GM12873 (cell line): ENCODE data around the gene AMD1.

Experiments
- TF ChIP-seq, protein P1 (sequence below): IDR thresholded peaks from 2 replicates; pipeline ENCODE4 v1.5.1; 2012; ENCODE audit warnings: low read depth, mild to moderate bottlenecking, moderate library complexity, low read length, control low read depth; ENCODE audit not compliant: insufficient read depth; ENCODE audit errors: missing control alignments

AMD1 gene

DNA sequence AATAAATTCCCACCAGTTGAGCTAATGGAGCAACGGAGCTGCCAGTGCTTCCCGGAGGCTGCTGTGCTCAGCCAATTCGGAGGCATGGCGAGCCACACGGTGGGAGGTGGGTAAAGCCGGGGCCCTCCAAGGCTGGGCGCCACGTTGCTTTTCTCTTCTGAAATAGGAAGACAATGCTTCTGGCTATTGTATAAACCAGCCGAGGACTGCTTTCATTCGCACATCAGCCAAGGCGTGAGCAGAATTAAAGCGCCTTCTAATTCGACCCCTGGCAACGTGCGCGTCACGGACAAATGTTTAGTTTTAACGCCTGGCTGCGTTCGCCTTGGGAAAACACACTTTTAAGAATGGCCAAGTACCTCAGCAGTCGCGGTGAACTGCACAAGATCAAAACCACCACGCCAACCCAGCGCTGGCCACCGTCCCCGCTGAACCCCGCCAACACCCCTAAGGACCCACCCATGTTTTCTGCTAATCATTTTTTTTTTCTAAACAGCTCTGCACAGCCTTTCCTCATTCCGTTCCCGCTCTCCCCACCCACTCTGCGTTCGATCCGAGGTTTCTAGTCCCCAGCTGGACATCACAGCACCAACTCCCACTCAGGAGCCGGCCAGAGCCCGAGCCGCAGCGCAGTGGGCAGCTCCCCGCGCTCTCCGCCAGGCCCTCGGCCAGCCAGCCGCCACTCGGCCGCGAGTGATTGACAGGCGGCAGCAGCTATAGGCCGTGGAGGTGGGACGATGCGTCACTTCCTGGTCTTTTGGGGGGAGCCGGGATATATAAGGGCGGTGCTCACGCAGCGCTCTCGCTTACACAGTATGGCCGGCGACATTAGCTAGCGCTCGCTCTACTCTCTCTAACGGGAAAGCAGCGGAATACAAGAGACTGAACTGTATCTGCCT lies at the start of gene AMD1:
TSS of gene AMD1 (plus strand) at position 805 of the 899 bp plus-strand sequence. CDS start 321 bp downstream, outside the sequence.
- TF ChIP-seq, protein P1, sequence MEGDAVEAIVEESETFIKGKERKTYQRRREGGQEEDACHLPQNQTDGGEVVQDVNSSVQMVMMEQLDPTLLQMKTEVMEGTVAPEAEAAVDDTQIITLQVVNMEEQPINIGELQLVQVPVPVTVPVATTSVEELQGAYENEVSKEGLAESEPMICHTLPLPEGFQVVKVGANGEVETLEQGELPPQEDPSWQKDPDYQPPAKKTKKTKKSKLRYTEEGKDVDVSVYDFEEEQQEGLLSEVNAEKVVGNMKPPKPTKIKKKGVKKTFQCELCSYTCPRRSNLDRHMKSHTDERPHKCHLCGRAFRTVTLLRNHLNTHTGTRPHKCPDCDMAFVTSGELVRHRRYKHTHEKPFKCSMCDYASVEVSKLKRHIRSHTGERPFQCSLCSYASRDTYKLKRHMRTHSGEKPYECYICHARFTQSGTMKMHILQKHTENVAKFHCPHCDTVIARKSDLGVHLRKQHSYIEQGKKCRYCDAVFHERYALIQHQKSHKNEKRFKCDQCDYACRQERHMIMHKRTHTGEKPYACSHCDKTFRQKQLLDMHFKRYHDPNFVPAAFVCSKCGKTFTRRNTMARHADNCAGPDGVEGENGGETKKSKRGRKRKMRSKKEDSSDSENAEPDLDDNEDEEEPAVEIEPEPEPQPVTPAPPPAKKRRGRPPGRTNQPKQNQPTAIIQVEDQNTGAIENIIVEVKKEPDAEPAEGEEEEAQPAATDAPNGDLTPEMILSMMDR = no peak

DNA sequence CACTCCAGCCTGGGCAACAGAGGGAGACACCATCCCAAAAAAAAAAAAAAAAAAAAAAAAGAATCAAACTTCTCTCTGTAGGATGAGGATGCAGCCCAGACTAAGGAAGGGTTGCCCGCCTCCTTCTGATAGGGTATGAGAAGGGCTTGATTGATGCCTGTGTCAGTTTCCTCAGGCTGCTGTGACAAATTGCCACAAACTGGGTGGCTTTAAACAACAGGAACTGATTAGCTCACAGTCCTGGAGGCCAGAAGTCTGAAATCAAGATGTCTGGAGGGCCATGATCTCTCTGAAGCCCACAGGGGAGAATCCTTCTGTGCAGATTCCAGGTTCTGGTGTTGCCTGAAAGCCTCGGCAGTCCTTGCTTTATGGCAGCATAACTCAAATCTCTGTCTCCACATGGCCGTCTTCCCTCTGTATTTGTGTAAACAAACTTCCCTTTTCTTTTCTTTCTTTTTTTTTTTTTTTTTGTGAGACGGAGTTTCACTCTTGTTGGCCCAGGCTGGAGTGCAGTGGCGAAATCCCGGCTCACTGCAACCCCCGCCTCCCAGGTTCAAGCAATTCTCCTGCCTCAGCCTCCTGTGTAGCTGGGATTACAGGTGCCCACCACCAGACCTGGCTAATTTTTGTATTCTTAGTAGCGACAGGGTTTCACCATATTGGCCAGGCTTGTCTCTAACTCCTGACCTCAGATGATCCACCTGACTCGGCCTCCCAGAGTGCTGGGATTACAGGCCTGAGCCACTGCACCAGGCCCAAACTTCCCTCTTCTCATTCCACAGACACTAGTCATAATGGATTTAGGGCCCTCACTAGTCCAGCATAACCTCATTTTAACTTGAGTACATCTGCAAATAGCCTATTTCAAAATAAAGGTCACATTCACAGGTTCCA lies 48.1 kb upstream of the AMD1 start:
- TF ChIP-seq, protein P1 = no peak

GRCh38 chr6:110828396-110828795 lies 46.2 kb upstream of the AMD1 start:
- TF ChIP-seq, protein P1 = no peak

DNA sequence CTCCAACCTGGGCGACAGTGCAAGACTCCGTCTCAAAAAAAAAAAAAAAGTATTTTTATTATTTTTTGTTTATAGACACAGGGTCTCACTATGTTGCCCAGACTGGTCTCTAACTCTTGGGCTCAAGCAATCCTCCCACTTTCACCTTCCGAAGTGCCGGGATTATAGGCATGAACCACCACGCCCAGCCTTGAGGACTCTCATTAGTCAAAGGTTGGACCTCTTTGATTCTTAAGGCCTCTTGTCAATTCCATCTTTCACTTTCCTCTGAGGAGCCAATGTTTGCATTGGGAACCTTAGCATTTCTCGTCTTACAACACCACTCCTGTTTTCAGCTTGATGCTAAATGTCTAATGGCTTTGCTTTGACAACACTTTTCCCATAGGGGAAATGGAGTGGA lies 43.2 kb upstream of the AMD1 start:
- TF ChIP-seq, protein P1 = no peak

DNA sequence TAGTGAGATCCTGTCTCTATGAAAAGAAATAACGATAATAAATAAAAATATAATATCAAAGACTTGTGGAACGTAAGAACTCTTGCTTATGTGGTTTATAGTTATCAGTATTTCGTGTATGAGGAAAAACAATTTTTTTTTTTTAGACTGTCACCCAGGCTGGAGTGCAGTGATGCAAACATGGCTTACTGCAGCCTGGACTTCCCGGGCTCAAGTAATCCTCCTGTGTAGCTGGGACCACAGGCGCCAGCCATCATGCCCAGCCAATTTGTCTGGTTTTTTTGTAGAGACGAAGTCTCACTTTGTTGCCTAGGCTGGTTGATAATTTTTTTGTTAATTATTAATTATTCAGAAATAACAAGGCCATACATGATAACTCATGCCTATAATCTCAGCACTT lies 40.8 kb upstream of the AMD1 start:
- TF ChIP-seq, protein P1 = no peak

DNA sequence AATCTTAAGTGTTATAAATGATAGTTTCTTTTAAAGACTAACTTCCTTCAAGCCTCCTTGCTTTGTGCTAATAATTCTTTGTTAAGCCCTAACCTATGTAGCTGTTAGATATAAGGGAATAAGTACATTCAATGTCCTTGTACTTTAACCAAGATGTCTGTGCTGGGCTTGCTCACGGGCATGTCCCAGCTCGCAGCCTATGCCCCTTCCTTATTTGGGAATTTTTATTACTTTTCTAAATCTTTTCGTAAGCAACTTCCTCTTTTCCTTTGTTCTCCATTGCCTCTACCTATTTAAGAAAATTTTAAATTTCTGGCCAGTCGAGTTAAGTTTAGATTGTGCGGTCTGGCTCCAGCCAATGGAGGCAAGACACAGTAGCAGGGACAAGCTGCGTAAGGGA lies 33.3 kb upstream of the AMD1 start:
- TF ChIP-seq, protein P1 = no peak

GRCh38 chr6:110849781-110850180 lies 24.8 kb upstream of the AMD1 start:
- TF ChIP-seq, protein P1 = no peak
